Liver (tissue), 9 donors: Measurements from ENCODE around the gene IPO9. TPM values are rescaled to one million over a fixed set of nuclear protein-coding genes. Genes with fewer than 3 reads are reported as not detected.

Experiments
- DNase-seq: peaks from one replicate; pipeline ENCODE4 v3.0.0-alpha.2; 2017; ENCODE audit warnings: low spot score
- H3K27ac ChIP-seq, 2 donors: one replicate each; pipeline ENCODE4 v1.7.0; 2013; ENCODE audit warnings: inconsistent platforms in 2 of 2, low read length in 2 of 2, control low read depth in 1 of 2, low read depth in 1 of 2, mild to moderate bottlenecking in 1 of 2
- H3K27me3 ChIP-seq, 4 donors: one replicate each; pipeline versions ENCODE4 v1.6.1 to v1.7.0; 2013; ENCODE audit warnings: low read length in 3 of 4, inconsistent platforms in 1 of 4, mild to moderate bottlenecking in 1 of 4, moderate library complexity in 1 of 4; ENCODE audit not compliant: control insufficient read depth in 4 of 4, insufficient read depth in 4 of 4
- H3K36me3 ChIP-seq, 4 donors: one replicate each; pipeline versions ENCODE4 v1.6.1 to v1.7.0; 2013; ENCODE audit warnings: low read length in 3 of 4, mild to moderate bottlenecking in 3 of 4, low read depth in 1 of 4, moderate library complexity in 1 of 4; ENCODE audit not compliant: control insufficient read depth in 4 of 4, insufficient read depth in 3 of 4
- H3K4me1 ChIP-seq, 4 donors: one replicate each; pipeline versions ENCODE4 v1.6.1 to v1.7.0; 2013; ENCODE audit warnings: low read length in 3 of 4, mild to moderate bottlenecking in 3 of 4, moderate library complexity in 1 of 4; ENCODE audit not compliant: control insufficient read depth in 4 of 4, insufficient read depth in 4 of 4
- H3K4me3 ChIP-seq, 3 donors: one replicate each; pipeline versions ENCODE4 v1.6.1 to v1.7.0; 2013; ENCODE audit warnings: low read length in 3 of 3, control low read depth in 1 of 3, low read depth in 1 of 3, mild to moderate bottlenecking in 1 of 3
- H3K9ac ChIP-seq, 2 donors: one replicate each; pipeline ENCODE4 v1.7.0; 2013; ENCODE audit warnings: low read length in 2 of 2, mild to moderate bottlenecking in 2 of 2, moderate library complexity in 2 of 2, control low read depth in 1 of 2, low read depth in 1 of 2
- H3K9me3 ChIP-seq, 4 donors: one replicate each; pipeline versions ENCODE4 v1.6.1 to v1.7.0; 2013; ENCODE audit warnings: low read length in 3 of 4; ENCODE audit not compliant: control insufficient read depth in 4 of 4
- FOXA1 ChIP-seq: IDR thresholded peaks from 2 replicates; pipeline ENCODE4 v1.6.1; 2016; ENCODE audit warnings: antibody characterized with exemption
- GABPA ChIP-seq, 2 donors: IDR thresholded peaks in 1 of 2; conservative IDR thresholded peaks in 1 of 2; 2 replicates each; pipeline ENCODE4 v1.6.1; 2016; ENCODE audit warnings: antibody characterized with exemption in 2 of 2, mild to moderate bottlenecking in 1 of 2, moderate library complexity in 1 of 2
- HNF4A ChIP-seq, 2 donors: conservative IDR thresholded peaks; 2 replicates each; pipeline ENCODE4 v1.6.1; 2016; ENCODE audit warnings: antibody characterized with exemption in 2 of 2, mild to moderate bottlenecking in 2 of 2
- HNF4G ChIP-seq: IDR thresholded peaks from 2 replicates; pipeline ENCODE4 v1.6.1; 2016; ENCODE audit warnings: antibody characterized with exemption
- JUND ChIP-seq, 2 donors: IDR thresholded peaks; 2 replicates each; pipeline ENCODE4 v1.6.1; 2016; ENCODE audit warnings: antibody characterized with exemption in 2 of 2
- NR2F2 ChIP-seq: IDR thresholded peaks from 2 replicates; pipeline ENCODE4 v1.6.1; 2016; ENCODE audit warnings: antibody characterized with exemption
- RAD21 ChIP-seq, 2 donors: IDR thresholded peaks; 2 replicates each; pipeline ENCODE4 v1.6.1; 2016; ENCODE audit warnings: antibody characterized with exemption in 2 of 2, mild to moderate bottlenecking in 2 of 2
- RXRA ChIP-seq, 2 donors: IDR thresholded peaks; 2 replicates each; pipeline ENCODE4 v1.6.1; 2017 to 2018; ENCODE audit warnings: antibody characterized with exemption in 2 of 2, mild to moderate bottlenecking in 1 of 2
- SP1 ChIP-seq: IDR thresholded peaks from 2 replicates; pipeline ENCODE4 v1.6.1; 2018; ENCODE audit warnings: antibody characterized with exemption, mild to moderate bottlenecking
- YY1 ChIP-seq: IDR thresholded peaks from 2 replicates; pipeline ENCODE4 v1.6.1; 2016; ENCODE audit warnings: antibody characterized with exemption, mild to moderate bottlenecking
- WGBS: extraction: QIAGEN DNeasy Blood & Tissue Kit; methylation state at CpG from one replicate; pipeline ENCODE4 v1.1.7; 2013; 5-methylcytosine and 5-hydroxymethylcytosine counted together
- polyA plus RNA-seq, 2 donors: library from polyadenylated mRNA; stranded (reverse) in 1 of 2; unstranded in 1 of 2; fragments of 200-250 nt in 1 of 2; fragments of >200 nt in 1 of 2; fragmentation: Nextera tagmentation in 1 of 2; extraction: Ambion mirVana in 1 of 2; gene quantifications; one replicate each; pipeline versions ENCODE4 v1.2.1 to v1.2.3, GENCODE V29; 2013 to 2015
- total RNA-seq, 2 donors: library from RNA; depleted of rRNA; stranded (reverse); fragments of >200 nt; gene quantifications; one replicate each; pipeline ENCODE4 v1.2.3, GENCODE V29; 2014
- TF ChIP-seq, protein P1 (sequence below): IDR thresholded peaks from 2 replicates; pipeline ENCODE4 v1.6.1; 2016; ENCODE audit warnings: antibody characterized with exemption
- TF ChIP-seq, protein P2 (sequence below): IDR thresholded peaks from 2 replicates; pipeline ENCODE4 v1.6.1; 2016; ENCODE audit warnings: antibody characterized with exemption, mild to moderate bottlenecking
- TF ChIP-seq, protein P3 (sequence below): fragments of 150-350 bp; IDR thresholded peaks from 2 replicates; pipeline ENCODE4 v1.5.1; 2017; ENCODE audit warnings: improper control_type of control experiment, low read depth, low read length; ENCODE audit not compliant: missing input control
- donor health status: healthy.
- donor health status: healthy.
- donor health status: healthy.
- donor health status: healthy.
- donor health status: healthy.

IPO9 gene
- total and polyA plus RNA-seq, 4 donors = 6.6 to 22.1 (median 13.6) TPM

DNA sequence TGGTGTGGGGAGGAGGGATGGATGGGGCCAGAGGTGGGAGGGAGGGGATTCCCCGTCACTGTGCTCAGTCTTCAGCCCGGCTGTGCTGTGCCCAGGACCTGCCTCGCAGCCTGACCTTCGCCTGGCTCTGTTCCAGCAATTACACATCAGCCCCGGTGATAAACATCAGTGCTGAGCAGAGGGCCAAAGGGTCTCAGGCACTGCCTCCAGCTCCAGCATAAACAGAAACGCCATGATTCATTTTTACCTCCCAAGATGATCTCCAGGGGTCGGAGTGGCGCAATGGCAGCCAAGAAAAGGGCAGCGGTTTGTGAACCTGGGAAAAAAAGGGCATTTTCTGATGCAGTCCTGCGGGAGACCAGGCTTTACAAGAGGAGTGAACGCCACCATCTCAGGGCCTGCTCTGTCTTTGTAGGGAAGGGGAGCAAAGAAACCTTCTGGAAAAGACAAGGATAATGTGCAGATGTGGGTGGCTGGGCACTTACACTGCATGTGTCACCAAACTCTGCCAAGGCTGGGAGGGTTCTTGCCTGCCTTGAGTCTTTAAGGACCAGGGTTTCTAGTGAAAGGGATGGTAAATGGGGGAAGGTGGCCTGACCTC is 87.8 kb downstream of the IPO9 start:
- 41% methylated on average over 11 of the region's 11 CpGs for WGBS
- Histone ChIP-seq H3K4me1 (peaks cover 0 to 3% (median 0%) of the 10 kb centered on the region in 4 donors), H3K36me3 (no peaks in the 10 kb centered on the region), H3K27ac (no peak overlapping the region), H3K27me3 (no peaks in the 10 kb centered on the region), H3K9me3 (no peaks in the 10 kb centered on the region), H3K9ac (no peak overlapping the region), H3K4me3 (no peak overlapping the region)
- TF ChIP-seq NR2F2 = peak; percentile 81
- TF ChIP-seq GABPA (IDR thresholded peaks at IDR 0.05 in 1 of 2, conservative IDR thresholded peaks at IDR 0.05 in 1 of 2) = no peak
- peak; percentile 44 for DNase-seq

DNA sequence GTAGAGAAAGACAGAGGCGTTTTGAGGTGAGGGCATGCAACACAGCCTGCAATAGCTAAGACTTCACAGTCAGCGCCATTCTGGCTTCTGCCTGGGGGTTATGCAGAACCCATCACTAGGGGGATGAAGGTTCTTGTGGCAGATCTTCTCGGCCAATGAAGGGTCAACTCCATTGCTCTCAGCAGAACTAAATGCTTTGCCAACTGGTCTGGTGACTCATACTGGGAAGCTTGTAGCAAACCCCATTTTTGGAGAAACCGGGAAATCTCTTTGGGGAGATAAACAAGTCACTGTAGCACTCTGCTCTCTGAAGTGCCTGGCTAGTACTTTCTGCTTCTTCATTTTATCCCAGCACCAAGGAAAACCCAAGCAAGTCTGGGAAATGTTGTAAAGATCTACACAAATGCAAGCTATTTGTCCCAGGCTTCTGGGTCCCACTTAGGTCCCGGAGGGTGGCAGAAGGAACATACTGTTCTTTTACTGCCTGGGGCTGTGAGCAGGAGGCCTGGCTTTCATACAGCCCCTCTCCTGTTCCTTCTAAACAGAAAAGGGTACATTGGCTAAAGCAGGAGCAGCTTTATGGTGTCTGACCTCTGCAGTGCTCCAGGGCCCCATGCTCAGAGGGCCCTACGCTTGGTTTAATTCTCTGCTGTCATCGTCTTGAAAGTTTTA is 88.5 kb downstream of the IPO9 start:
- TF ChIP-seq HNF4G (no peak), SP1 (peak; percentile 41), FOXA1 (no peak), JUND (IDR thresholded peaks at IDR 0.05) (peak; percentile 35 to 53), RXRA (IDR thresholded peaks at IDR 0.05) (peak in 1 of 2 donors; percentile 6), NR2F2 (peak; percentile 61), HNF4A (conservative IDR thresholded peaks at IDR 0.05) (no peak)
- no peaks in the 10 kb centered on the region for H3K9me3 ChIP-seq
- no peak for DNase-seq
- WGBS = 86% methylated on average over 7 of the region's 7 CpGs
- no peak overlapping the region for H3K9ac ChIP-seq
- no peaks in the 10 kb centered on the region for H3K27me3 ChIP-seq
- H3K27ac ChIP-seq = peak overlapping the region in 1 of 2 donors; percentile 18
- H3K36me3 ChIP-seq = no peaks in the 10 kb centered on the region
- H3K4me3 ChIP-seq = no peak overlapping the region
- H3K4me1 ChIP-seq = peaks cover 0 to 3% (median 0%) of the 10 kb centered on the region in 4 donors

DNA sequence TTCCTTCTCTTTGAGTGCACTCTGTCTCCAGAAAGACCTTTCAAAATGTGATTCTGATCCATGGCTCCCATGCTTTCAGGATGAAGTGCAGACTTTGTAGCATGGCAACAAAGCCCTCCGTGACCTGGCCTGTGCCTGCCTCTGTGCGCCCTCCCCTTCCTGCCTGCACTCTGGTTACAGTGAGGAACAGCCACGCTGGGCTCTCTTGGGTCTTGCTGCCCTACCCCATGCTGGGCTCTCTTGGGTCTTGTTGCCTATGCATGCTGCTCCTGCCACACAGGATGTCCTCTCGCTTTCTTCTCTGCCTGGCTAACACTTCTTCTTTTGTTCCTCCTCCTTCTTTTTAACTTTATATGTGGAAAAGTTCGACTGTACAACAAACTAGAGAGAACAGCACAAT is 89.4 kb downstream of the IPO9 start:
- no peaks in the 10 kb centered on the region for H3K9me3 ChIP-seq
- no peaks in the 10 kb centered on the region for H3K36me3 ChIP-seq
- peaks cover 0 to 3% (median 0%) of the 10 kb centered on the region in 4 donors for H3K4me1 ChIP-seq
- no peak overlapping the region for H3K27ac ChIP-seq
- no peak overlapping the region for H3K4me3 ChIP-seq
- no peak overlapping the region for H3K9ac ChIP-seq
- 88% methylated on average over 5 of the region's 5 CpGs for WGBS
- DNase-seq = no peak
- TF ChIP-seq YY1 = no peak
- TF ChIP-seq, protein P1, sequence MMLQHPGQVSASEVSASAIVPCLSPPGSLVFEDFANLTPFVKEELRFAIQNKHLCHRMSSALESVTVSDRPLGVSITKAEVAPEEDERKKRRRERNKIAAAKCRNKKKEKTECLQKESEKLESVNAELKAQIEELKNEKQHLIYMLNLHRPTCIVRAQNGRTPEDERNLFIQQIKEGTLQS = no peak
- TF ChIP-seq, protein P2, sequence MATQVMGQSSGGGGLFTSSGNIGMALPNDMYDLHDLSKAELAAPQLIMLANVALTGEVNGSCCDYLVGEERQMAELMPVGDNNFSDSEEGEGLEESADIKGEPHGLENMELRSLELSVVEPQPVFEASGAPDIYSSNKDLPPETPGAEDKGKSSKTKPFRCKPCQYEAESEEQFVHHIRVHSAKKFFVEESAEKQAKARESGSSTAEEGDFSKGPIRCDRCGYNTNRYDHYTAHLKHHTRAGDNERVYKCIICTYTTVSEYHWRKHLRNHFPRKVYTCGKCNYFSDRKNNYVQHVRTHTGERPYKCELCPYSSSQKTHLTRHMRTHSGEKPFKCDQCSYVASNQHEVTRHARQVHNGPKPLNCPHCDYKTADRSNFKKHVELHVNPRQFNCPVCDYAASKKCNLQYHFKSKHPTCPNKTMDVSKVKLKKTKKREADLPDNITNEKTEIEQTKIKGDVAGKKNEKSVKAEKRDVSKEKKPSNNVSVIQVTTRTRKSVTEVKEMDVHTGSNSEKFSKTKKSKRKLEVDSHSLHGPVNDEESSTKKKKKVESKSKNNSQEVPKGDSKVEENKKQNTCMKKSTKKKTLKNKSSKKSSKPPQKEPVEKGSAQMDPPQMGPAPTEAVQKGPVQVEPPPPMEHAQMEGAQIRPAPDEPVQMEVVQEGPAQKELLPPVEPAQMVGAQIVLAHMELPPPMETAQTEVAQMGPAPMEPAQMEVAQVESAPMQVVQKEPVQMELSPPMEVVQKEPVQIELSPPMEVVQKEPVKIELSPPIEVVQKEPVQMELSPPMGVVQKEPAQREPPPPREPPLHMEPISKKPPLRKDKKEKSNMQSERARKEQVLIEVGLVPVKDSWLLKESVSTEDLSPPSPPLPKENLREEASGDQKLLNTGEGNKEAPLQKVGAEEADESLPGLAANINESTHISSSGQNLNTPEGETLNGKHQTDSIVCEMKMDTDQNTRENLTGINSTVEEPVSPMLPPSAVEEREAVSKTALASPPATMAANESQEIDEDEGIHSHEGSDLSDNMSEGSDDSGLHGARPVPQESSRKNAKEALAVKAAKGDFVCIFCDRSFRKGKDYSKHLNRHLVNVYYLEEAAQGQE = no peak
- TF ChIP-seq NR2F2 = no peak
- TF ChIP-seq HNF4G = no peak
- TF ChIP-seq HNF4A (conservative IDR thresholded peaks at IDR 0.05) = no peak
- no peak for TF ChIP-seq FOXA1
- TF ChIP-seq, protein P3, sequence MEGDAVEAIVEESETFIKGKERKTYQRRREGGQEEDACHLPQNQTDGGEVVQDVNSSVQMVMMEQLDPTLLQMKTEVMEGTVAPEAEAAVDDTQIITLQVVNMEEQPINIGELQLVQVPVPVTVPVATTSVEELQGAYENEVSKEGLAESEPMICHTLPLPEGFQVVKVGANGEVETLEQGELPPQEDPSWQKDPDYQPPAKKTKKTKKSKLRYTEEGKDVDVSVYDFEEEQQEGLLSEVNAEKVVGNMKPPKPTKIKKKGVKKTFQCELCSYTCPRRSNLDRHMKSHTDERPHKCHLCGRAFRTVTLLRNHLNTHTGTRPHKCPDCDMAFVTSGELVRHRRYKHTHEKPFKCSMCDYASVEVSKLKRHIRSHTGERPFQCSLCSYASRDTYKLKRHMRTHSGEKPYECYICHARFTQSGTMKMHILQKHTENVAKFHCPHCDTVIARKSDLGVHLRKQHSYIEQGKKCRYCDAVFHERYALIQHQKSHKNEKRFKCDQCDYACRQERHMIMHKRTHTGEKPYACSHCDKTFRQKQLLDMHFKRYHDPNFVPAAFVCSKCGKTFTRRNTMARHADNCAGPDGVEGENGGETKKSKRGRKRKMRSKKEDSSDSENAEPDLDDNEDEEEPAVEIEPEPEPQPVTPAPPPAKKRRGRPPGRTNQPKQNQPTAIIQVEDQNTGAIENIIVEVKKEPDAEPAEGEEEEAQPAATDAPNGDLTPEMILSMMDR = no peak
- TF ChIP-seq RAD21 (IDR thresholded peaks at IDR 0.05) = no peak
- no peak for TF ChIP-seq GABPA (IDR thresholded peaks at IDR 0.05 in 1 of 2, conservative IDR thresholded peaks at IDR 0.05 in 1 of 2)
- no peaks in the 10 kb centered on the region for H3K27me3 ChIP-seq
